Astrocyte (in vitro differentiated cells and primary cell): Measurements from ENCODE around the gene NFE2L1. TPM values are rescaled to one million over a fixed set of nuclear protein-coding genes. Genes with fewer than 3 reads are reported as not detected.
A peak's percentile ranks its signal among the peaks of the same experiment; 100 is the strongest.

Experiments used
- DNase-seq: peaks from one replicate; pipeline ENCODE4 v3.0.0-alpha.2; 2010; ENCODE audit warnings: low read depth
- FAIRE-seq: peaks from 2 replicates; lab custom pipeline; 2011; peaks lifted over from hg19 to GRCh38; lab: Jason Lieb, UNC
- H2AFZ ChIP-seq: 2 replicates; pipeline ENCODE4 v1.6.0; 2012; ENCODE audit warnings: low read depth, low read length, inconsistent platforms
- H3K27ac ChIP-seq: 2 replicates; pipeline ENCODE4 v1.5.1; 2011; ENCODE audit warnings: low read depth, low read length, inconsistent platforms
- H3K27me3 ChIP-seq: 2 replicates; pipeline ENCODE4 v1.6.0; 2011; ENCODE audit warnings: low read length, inconsistent platforms; ENCODE audit not compliant: insufficient read depth
- H3K36me3 ChIP-seq: 2 replicates; pipeline ENCODE4 v1.5.1; 2011; ENCODE audit warnings: low read length, inconsistent platforms; ENCODE audit not compliant: insufficient read depth
- H3K4me1 ChIP-seq: 2 replicates; pipeline ENCODE4 v1.5.1; 2011; ENCODE audit warnings: low read length, inconsistent platforms; ENCODE audit not compliant: insufficient read depth
- H3K4me2 ChIP-seq: 2 replicates; pipeline ENCODE4 v1.6.0; 2012; ENCODE audit warnings: low read length, inconsistent platforms
- H3K4me3 ChIP-seq: 2 replicates; pipeline ENCODE4 v1.5.1; 2011; ENCODE audit warnings: low read depth, mild to moderate bottlenecking, low read length, inconsistent platforms; ENCODE audit not compliant: insufficient read depth
- H3K79me2 ChIP-seq: 2 replicates; pipeline ENCODE4 v1.6.0; 2012; ENCODE audit warnings: mild to moderate bottlenecking, low read length, inconsistent platforms; ENCODE audit not compliant: insufficient read depth
- H3K9ac ChIP-seq: 2 replicates; pipeline ENCODE4 v1.6.0; 2012; ENCODE audit warnings: mild to moderate bottlenecking, low read length, inconsistent platforms
- H3K9me3 ChIP-seq: 2 replicates; pipeline ENCODE4 v1.5.1; 2012; ENCODE audit warnings: low read depth, mild to moderate bottlenecking, low read length, inconsistent platforms; ENCODE audit not compliant: insufficient read depth
- H4K20me1 ChIP-seq: 2 replicates; pipeline ENCODE4 v1.6.0; 2012; ENCODE audit warnings: low read length, inconsistent platforms; ENCODE audit not compliant: insufficient read depth
- H3K27ac Mint-ChIP-seq: one replicate; pipeline ENCODE4 v1.8.0; 2021; ENCODE audit warnings: mild to moderate bottlenecking, mixed read lengths; ENCODE audit not compliant: unreplicated experiment
- H3K27me3 Mint-ChIP-seq: one replicate; pipeline ENCODE4 v1.8.0; 2021; ENCODE audit warnings: low read depth, mixed read lengths; ENCODE audit not compliant: unreplicated experiment
- H3K36me3 Mint-ChIP-seq: one replicate; pipeline ENCODE4 v1.8.0; 2021; ENCODE audit warnings: low read depth, mixed read lengths; ENCODE audit not compliant: unreplicated experiment
- H3K4me1 Mint-ChIP-seq: one replicate; pipeline ENCODE4 v1.8.0; 2021; ENCODE audit warnings: low read depth, mixed read lengths; ENCODE audit not compliant: unreplicated experiment
- H3K4me3 Mint-ChIP-seq: one replicate; pipeline ENCODE4 v1.8.0; 2021; ENCODE audit warnings: mild to moderate bottlenecking, moderate library complexity, mixed read lengths; ENCODE audit not compliant: unreplicated experiment
- H3K9me3 Mint-ChIP-seq: one replicate; pipeline ENCODE4 v1.8.0; 2021; ENCODE audit warnings: mild to moderate bottlenecking, mixed read lengths; ENCODE audit not compliant: unreplicated experiment
- EZH2 ChIP-seq: IDR thresholded peaks from 2 replicates; pipeline ENCODE4 v1.6.1; 2012; ENCODE audit warnings: mild to moderate bottlenecking, low read length, inconsistent platforms; ENCODE audit not compliant: insufficient read depth
- total RNA-seq: library from RNA; stranded (reverse); gene quantifications from 2 replicates; pipeline ENCODE4 v1.2.1, GENCODE V29; 2021
- TF ChIP-seq, protein P1 (sequence below): IDR thresholded peaks from 2 replicates; pipeline ENCODE4 v1.5.1; 2011; ENCODE audit warnings: low read depth, mild to moderate bottlenecking, inconsistent platforms, low read length, moderate library complexity; ENCODE audit not compliant: insufficient read depth

The NFE2L1 gene
- total RNA-seq, 1 donor from 2014 or later = 344 TPM

DNA sequence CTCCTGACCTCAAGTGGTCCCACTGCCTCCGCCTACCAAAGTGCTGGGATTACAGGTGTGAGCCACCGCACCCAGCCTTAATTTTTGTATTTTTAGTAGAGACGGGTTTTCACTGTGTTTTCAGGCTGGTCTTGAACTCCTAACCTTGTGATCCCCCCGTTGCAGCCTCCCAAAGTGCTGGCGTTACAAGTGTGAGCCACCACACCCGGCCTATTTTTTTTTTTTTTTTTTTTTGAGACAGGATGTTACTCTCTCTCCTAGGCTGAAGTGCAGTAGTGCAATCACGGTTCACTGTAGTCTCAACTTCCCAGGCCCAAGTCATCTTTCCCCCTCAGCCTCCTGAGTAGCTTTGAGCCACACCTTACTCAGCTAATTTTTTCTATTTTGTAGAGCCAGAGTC is 56.3 kb downstream of the NFE2L1 start:
- peaks cover 13% of the 10 kb centered on the region for H4K20me1 ChIP-seq
- peaks cover 35% of the 10 kb centered on the region for H3K79me2 ChIP-seq
- H3K27me3 Mint-ChIP-seq = no peaks in the 10 kb centered on the region
- no peaks in the 10 kb centered on the region for H3K36me3 ChIP-seq
- H3K4me3 Mint-ChIP-seq = no peak overlapping the region
- DNase-seq = no peak
- TF ChIP-seq, protein P1, sequence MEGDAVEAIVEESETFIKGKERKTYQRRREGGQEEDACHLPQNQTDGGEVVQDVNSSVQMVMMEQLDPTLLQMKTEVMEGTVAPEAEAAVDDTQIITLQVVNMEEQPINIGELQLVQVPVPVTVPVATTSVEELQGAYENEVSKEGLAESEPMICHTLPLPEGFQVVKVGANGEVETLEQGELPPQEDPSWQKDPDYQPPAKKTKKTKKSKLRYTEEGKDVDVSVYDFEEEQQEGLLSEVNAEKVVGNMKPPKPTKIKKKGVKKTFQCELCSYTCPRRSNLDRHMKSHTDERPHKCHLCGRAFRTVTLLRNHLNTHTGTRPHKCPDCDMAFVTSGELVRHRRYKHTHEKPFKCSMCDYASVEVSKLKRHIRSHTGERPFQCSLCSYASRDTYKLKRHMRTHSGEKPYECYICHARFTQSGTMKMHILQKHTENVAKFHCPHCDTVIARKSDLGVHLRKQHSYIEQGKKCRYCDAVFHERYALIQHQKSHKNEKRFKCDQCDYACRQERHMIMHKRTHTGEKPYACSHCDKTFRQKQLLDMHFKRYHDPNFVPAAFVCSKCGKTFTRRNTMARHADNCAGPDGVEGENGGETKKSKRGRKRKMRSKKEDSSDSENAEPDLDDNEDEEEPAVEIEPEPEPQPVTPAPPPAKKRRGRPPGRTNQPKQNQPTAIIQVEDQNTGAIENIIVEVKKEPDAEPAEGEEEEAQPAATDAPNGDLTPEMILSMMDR = no peak
- no peak for TF ChIP-seq EZH2
- H3K4me3 ChIP-seq = no peak overlapping the region
- no peaks in the 10 kb centered on the region for H3K9me3 ChIP-seq
- no peak overlapping the region for H3K9ac ChIP-seq
- H3K27ac Mint-ChIP-seq = no peak overlapping the region
- no peak for FAIRE-seq
- H3K4me1 Mint-ChIP-seq = no peaks in the 10 kb centered on the region
- peaks cover 11% of the 10 kb centered on the region for H3K4me1 ChIP-seq
- no peak overlapping the region for H3K4me2 ChIP-seq
- no peaks in the 10 kb centered on the region for H3K36me3 Mint-ChIP-seq
- no peaks in the 10 kb centered on the region for H3K27me3 ChIP-seq
- H2AFZ ChIP-seq = no peak overlapping the region
- no peak overlapping the region for H3K27ac ChIP-seq
- H3K9me3 Mint-ChIP-seq = no peaks in the 10 kb centered on the region

DNA sequence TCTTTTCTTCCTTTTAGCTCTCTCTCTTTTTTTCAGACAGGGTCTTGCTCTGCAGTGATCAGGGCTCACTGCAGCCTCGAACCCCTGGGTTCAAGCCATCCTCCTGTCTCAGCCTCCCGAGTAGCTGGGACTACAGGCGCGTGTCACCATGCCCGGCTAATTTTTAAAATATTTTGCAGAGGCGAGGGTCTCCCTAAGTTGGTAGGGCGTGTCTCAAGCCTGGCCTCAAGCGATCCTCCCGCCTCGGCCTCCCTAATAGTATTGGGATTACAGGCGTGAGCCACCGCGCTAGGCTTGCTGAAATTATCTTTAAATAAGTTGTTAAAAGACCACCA is 58.6 kb downstream of the NFE2L1 start:
- DNase-seq (no peak), FAIRE-seq (no peak)
- Mint-ChIP-seq H3K9me3 (no peaks in the 10 kb centered on the region), H3K36me3 (peaks cover 3% of the 10 kb centered on the region), H3K4me3 (peak overlapping the region; percentile 94), H3K27ac (no peak overlapping the region), H3K27me3 (no peaks in the 10 kb centered on the region), H3K4me1 (peaks cover 9% of the 10 kb centered on the region)
- Histone ChIP-seq H3K9ac (peak overlapping the region; percentile 85), H2AFZ (peak overlapping the region; percentile 98), H3K4me2 (peak overlapping the region; percentile 94), H3K27ac (peak overlapping the region; percentile 66), H3K4me1 (peaks cover 8% of the 10 kb centered on the region), H3K36me3 (no peaks in the 10 kb centered on the region), H4K20me1 (peaks cover 20% of the 10 kb centered on the region), H3K9me3 (no peaks in the 10 kb centered on the region), H3K4me3 (peak overlapping the region; percentile 92), H3K27me3 (no peaks in the 10 kb centered on the region), H3K79me2 (peaks cover 36% of the 10 kb centered on the region)
- no peak for TF ChIP-seq EZH2
- TF ChIP-seq, protein P1 = no peak

DNA sequence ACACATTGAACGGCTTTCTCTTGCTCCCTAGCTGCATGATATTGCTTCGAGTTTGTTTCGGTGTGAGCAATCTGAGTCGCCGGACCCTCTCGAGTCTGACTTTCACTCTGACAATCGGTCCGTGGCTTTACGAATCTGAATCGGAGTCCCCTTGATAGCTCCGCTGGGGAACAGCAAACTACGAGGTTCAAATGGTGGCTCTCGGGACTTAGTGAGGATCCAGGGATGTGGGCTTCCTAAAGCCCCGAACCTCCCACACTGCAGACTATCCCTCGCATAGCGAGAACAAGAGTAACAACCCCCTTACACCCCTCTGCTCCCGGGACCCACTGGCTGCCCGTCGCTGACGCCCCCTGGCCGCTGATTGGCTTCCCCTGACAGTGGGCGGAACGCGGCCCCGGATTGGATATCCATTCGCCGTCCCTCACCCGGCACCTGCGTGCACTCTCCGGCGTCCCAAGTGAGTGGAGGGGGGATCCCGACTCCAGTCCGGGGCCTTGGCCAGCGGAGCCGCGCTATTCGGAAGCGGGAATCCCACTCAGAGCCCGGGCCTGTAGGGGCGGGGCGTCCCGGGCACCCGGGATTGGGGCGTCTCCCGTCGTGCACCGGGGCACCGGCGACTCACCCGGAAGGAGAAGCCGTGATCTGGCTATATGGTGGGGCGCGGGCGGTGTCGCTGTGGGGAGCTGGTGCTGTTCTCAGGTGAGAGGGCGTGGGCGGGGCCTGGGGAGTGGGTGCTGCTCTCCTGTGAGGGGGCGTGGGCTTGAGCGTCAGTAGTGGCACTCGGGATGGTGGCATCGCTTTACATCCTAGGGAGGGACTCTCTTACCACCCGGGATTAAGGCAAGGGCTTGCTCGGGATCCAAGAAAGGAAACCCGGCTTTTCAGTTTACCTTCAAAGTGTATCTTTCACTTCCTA is 59.2 kb downstream of the NFE2L1 start, which contains the start of gene SNX11:
Gene SNX11, plus strand, starts transcription at position 630 of the 919 bp plus-strand sequence. CDS start 4,278 bp downstream, outside the sequence.
- peak within 1 kb of the TSS; percentile 98 for H2AFZ ChIP-seq
- peak within 1 kb of the TSS; percentile 94 for H3K4me3 Mint-ChIP-seq
- peak within 1 kb of the TSS; percentile 94 for H3K4me2 ChIP-seq
- H3K4me1 ChIP-seq = peaks cover 8% of the 10 kb centered on the region
- peaks cover 9% of the 10 kb centered on the region for H3K4me1 Mint-ChIP-seq
- TF ChIP-seq, protein P1 = no peak
- no peak for TF ChIP-seq EZH2
- no peaks in the 10 kb centered on the region for H3K27me3 Mint-ChIP-seq
- H3K9me3 ChIP-seq = no peaks in the 10 kb centered on the region
- FAIRE-seq (no peak), DNase-seq (peak; percentile 77)
- peaks cover 5% of the 10 kb centered on the region for H3K36me3 Mint-ChIP-seq
- peak within 1 kb of the TSS; percentile 85 for H3K9ac ChIP-seq
- H3K79me2 ChIP-seq = peaks cover 43% of the 10 kb centered on the region
- H3K36me3 ChIP-seq = no peaks in the 10 kb centered on the region
- H3K27me3 ChIP-seq = no peaks in the 10 kb centered on the region
- H3K27ac Mint-ChIP-seq = peak within 1 kb of the TSS; percentile 67
- H3K9me3 Mint-ChIP-seq = no peaks in the 10 kb centered on the region
- H3K27ac ChIP-seq = peak within 1 kb of the TSS; percentile 66
- H3K4me3 ChIP-seq = peak within 1 kb of the TSS; percentile 92
- peaks cover 26% of the 10 kb centered on the region for H4K20me1 ChIP-seq
